Brain microvascular endothelial cell (primary cell): ENCODE measurements around the gene METRNL.
"Not testable (repeated sequence)": the region's sequence is repeated elsewhere in the genome, so short reads cannot be mapped to it uniquely, and the experiment has no call there.

Experiments used
- DNase-seq: peaks from one replicate; pipeline ENCODE4 v3.0.0-alpha.2; 2020
- H3K27ac ChIP-seq: fragments of 250-450 bp; sonication (Bioruptor Pico); 2 replicates; pipeline ENCODE4 v1.5.1; 2020; ENCODE audit warnings: mild to moderate bottlenecking, moderate library complexity
- H3K27me3 ChIP-seq: fragments of 250-450 bp; sonication (Bioruptor Pico); replicated peaks from 2 replicates; pipeline ENCODE4 v1.5.1; 2020; ENCODE audit warnings: mild to moderate bottlenecking
- H3K36me3 ChIP-seq: fragments of 250-450 bp; sonication (Bioruptor Pico); replicated peaks from 2 replicates; pipeline ENCODE4 v1.5.1; 2020; ENCODE audit warnings: mild to moderate bottlenecking
- H3K4me3 ChIP-seq: 2 replicates; pipeline ENCODE4 v1.5.1; 2011; ENCODE audit warnings: low read depth, mild to moderate bottlenecking, control low read depth, low read length, moderate library complexity
- in situ Hi-C: cut with HindIII; loops from 2 replicates; pipeline ENCODE4 v1.10.0; 2017; ENCODE audit warnings: low sequenced_read_pairs, low pct_ligation_motif_present
- TF ChIP-seq, protein P1 (sequence below): IDR thresholded peaks from 2 replicates; pipeline ENCODE4 v1.5.1; 2011; ENCODE audit warnings: low read depth, mild to moderate bottlenecking, moderate library complexity, low read length, control low read depth, inconsistent platforms; ENCODE audit errors: missing control alignments

The METRNL gene, protein sequence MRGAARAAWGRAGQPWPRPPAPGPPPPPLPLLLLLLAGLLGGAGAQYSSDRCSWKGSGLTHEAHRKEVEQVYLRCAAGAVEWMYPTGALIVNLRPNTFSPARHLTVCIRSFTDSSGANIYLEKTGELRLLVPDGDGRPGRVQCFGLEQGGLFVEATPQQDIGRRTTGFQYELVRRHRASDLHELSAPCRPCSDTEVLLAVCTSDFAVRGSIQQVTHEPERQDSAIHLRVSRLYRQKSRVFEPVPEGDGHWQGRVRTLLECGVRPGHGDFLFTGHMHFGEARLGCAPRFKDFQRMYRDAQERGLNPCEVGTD

GRCh38 chr17:83079352-83079747, at the start of gene METRNL:
Gene METRNL (plus strand): TSS chr17:83079609. CDS start chr17:83079816, 207 bp downstream.
- DNase-seq = peak; percentile 45
- Histone ChIP-seq H3K4me3 (peak within 1 kb of the TSS; percentile 58), H3K27ac (peak within 1 kb of the TSS; percentile 73), H3K36me3 (peaks cover 12% of the 10 kb centered on the region), H3K27me3 (peaks cover 2% of the 10 kb centered on the region)
- TF ChIP-seq, protein P1, sequence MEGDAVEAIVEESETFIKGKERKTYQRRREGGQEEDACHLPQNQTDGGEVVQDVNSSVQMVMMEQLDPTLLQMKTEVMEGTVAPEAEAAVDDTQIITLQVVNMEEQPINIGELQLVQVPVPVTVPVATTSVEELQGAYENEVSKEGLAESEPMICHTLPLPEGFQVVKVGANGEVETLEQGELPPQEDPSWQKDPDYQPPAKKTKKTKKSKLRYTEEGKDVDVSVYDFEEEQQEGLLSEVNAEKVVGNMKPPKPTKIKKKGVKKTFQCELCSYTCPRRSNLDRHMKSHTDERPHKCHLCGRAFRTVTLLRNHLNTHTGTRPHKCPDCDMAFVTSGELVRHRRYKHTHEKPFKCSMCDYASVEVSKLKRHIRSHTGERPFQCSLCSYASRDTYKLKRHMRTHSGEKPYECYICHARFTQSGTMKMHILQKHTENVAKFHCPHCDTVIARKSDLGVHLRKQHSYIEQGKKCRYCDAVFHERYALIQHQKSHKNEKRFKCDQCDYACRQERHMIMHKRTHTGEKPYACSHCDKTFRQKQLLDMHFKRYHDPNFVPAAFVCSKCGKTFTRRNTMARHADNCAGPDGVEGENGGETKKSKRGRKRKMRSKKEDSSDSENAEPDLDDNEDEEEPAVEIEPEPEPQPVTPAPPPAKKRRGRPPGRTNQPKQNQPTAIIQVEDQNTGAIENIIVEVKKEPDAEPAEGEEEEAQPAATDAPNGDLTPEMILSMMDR = no peak
- in situ Hi-C loops = no loop called here

GRCh38 chr17:83030432-83030831, 49.0 kb upstream of the METRNL start:
- Histone ChIP-seq H3K4me3 (no peak overlapping the region), H3K27ac (no peak overlapping the region), H3K36me3 (no peaks in the 10 kb centered on the region), H3K27me3 (no peaks in the 10 kb centered on the region)
- in situ Hi-C loops = no loop called here
- DNase-seq = no peak
- TF ChIP-seq, protein P1 = no peak

GRCh38 chr17:83031321-83031945, 48.0 kb upstream of the METRNL start:
- in situ Hi-C loops = no loop called here
- Histone ChIP-seq H3K4me3 (no peak overlapping the region), H3K36me3 (no peaks in the 10 kb centered on the region), H3K27ac (no peak overlapping the region), H3K27me3 (no peaks in the 10 kb centered on the region)
- DNase-seq = no peak
- TF ChIP-seq, protein P1 = no peak

GRCh38 chr17:83031946-83032451, 47.4 kb upstream of the METRNL start:
- H3K36me3 ChIP-seq, DNase-seq, H3K4me3 ChIP-seq, H3K27me3 ChIP-seq, H3K27ac ChIP-seq, in situ Hi-C loops: not testable (repeated sequence)

GRCh38 chr17:83032781-83033180, 46.6 kb upstream of the METRNL start:
- in situ Hi-C loops = no loop called here

DNA sequence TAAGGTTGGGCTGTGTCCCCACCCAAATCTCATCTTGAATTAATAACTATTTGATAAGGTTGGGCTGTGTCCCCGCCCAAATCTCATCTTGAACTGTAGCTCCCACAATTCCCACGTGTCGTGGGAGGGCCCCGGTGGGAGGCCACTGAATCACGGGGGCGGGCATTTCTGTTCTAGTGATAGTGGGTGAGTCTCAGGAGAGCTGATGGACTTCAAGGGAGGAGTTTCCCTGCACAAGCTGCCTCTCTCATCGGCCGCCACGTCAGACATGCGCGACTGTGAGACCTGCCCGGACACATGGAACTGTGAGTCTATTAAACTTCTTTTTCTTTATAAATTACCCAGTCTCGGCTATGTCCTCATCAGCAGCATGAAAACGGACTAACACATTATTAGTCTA, 44.9 kb upstream of the METRNL start:
- no peak overlapping the region for H3K4me3 ChIP-seq
- no peak overlapping the region for H3K27ac ChIP-seq
- DNase-seq = no peak
- TF ChIP-seq, protein P1 = no peak
- in situ Hi-C loops = no loop called here
- peaks cover 4% of the 10 kb centered on the region for H3K36me3 ChIP-seq
- H3K27me3 ChIP-seq = no peaks in the 10 kb centered on the region

More at GRCh38 chr17:83032781-83033180, 46.6 kb upstream of the METRNL start:
- DNase-seq = no peak
- Histone ChIP-seq H3K27ac (no peak overlapping the region), H3K4me3 (no peak overlapping the region), H3K27me3 (no peaks in the 10 kb centered on the region), H3K36me3 (peaks cover 4% of the 10 kb centered on the region)
- TF ChIP-seq, protein P1 = no peak
